GM21717 (cell line): ENCODE results near the gene CHKA.

ENCODE experiments used
- ATAC-seq: cut with Tn5 transposase; IDR thresholded peaks from one replicate; pipeline ENCODE4 v1.9.1; 2021; ENCODE audit warnings: mild to moderate bottlenecking, moderate library complexity; ENCODE audit not compliant: unreplicated experiment

CHKA gene

DNA sequence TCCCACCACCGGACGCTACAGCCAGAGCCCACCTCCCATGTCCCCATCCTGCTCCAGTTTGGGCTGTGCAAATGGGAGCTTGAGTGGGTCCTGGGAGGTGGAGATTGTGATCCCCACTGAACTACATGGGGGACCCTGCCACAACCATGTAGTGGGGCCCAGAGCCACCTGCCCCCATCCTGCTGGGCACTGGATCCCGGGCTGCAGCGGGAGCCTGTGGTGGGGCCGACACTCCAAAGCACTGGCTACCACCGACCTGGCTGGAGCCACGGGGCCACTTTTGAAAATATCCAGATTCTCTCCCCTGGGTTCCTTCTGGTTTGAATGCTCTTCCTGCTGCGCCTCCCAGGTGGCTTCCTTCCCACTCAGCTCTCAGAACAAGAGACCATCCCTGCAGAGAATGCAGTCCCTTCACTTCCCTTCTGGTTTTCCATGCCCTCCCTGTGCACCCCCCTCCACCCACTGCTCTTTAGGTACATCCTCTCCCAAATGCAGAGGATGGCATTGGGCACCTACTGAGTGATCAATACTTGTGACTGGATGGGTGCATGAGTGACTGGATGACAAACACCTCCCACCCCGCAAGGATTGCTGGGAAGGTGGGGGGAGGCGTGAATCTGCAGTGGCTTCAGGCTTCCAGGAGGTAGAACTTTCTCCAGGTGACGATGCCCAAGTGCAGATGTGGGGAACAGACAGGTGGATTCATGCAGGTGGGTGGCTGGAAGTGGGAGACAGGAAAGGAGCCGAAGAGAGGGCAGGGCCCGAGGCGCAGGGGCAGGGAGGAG lies 116.4 kb downstream of the CHKA start:
- no peak for ATAC-seq

DNA sequence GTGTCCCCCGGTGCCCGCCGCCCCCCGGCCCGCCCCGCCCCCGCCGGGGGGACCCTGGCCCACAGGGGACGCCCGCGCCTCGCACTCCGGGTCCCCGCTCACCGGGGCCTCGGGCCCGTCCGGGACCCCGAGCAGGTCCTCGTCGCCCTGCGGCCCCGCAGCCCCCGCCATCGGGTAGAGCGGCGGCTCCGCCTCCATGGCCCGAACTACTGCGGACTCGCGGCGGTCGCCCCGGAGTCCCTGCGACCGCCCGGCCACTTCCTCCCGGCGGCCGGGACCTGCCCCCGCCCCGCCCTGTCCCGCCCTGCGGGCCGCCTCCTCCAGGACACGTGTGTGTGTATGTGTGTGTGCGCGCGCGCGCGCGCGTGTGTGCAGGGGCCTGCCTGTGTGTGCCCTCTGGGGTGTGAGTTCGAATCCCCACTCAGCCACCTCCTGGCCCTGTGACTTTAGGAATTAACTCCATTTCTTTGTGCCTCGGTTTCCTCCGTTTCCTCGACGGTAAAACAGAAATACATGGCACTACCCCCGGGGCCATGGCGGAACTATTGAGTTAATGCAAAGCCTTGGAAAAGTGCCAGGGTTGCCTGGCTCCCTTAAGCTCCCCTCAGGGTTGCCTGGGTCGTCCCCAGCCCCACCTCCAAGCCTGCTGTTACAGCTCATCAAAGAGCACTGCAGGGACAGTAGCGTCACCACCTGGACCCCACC lies 117.2 kb downstream of the CHKA start, which contains the start of gene UNC93B1:
UNC93B1 (minus strand) TSS at position 252 of the 705 bp plus-strand sequence; CDS start at position 198, 54 bp downstream.
- peak; percentile 29 for ATAC-seq

GRCh38 chr11:68002938-68003845 lies 118.0 kb downstream of the CHKA start:
- ATAC-seq, result no peak
